Activated CD4-positive, alpha-beta memory T cell treated with anti-CD3 and anti-CD28 coated beads, Interleukin-2, amount 10 ng/mL, durations not matched to agents 7 days and 5 days (primary cell): ENCODE results near the gene PCNP. TPM values are rescaled to one million over a fixed set of nuclear protein-coding genes. Genes with fewer than 3 reads are reported as not detected.
"Not testable (repeated sequence)": the region's sequence is repeated elsewhere in the genome, so short reads cannot be mapped to it uniquely, and the experiment has no call there.

Experiments used
- CTCF ChIA-PET: fragments of 350-600 bp; sonication (Branson Sonifier 250); formaldehyde crosslinking; loops from one replicate; lab custom pipeline; 2021; ENCODE audit warnings: antibody characterized with exemption, inconsistent platforms; lab: Charles Lee
- POLR2A ChIA-PET: fragments of 350-600 bp; sonication (Branson Sonifier 250); formaldehyde crosslinking; loops from one replicate; lab custom pipeline; 2021; ENCODE audit warnings: antibody characterized with exemption; lab: Charles Lee
- DNase-seq: peaks from one replicate; pipeline ENCODE4 v3.0.0-alpha.2; 2020
- H3K27ac Mint-ChIP-seq: one replicate; pipeline ENCODE4 v1.8.0; 2021; ENCODE audit warnings: mild to moderate bottlenecking, mixed read lengths
- H3K27me3 Mint-ChIP-seq: one replicate; pipeline ENCODE4 v1.8.0; 2021; ENCODE audit warnings: mixed read lengths
- H3K36me3 Mint-ChIP-seq: one replicate; pipeline ENCODE4 v1.8.0; 2021; ENCODE audit warnings: low read depth, mixed read lengths
- H3K4me1 Mint-ChIP-seq: one replicate; pipeline ENCODE4 v1.8.0; 2021; ENCODE audit warnings: mixed read lengths
- H3K4me3 Mint-ChIP-seq: one replicate; pipeline ENCODE4 v1.8.0; 2021; ENCODE audit warnings: mild to moderate bottlenecking, mixed read lengths
- H3K9me3 Mint-ChIP-seq: one replicate; pipeline ENCODE4 v1.8.0; 2021; ENCODE audit warnings: mixed read lengths
- total RNA-seq, 2 experiments: library from RNA; stranded (reverse); gene quantifications; one replicate each; pipeline ENCODE4 v1.2.3, GENCODE V29; 2021

Gene PCNP, protein sequence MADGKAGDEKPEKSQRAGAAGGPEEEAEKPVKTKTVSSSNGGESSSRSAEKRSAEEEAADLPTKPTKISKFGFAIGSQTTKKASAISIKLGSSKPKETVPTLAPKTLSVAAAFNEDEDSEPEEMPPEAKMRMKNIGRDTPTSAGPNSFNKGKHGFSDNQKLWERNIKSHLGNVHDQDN
- 100 to 1,000 TPM; 163 to 172 TPM for total RNA-seq

- Mint-ChIP-seq H3K27me3 (no peaks in the 10 kb centered on the region), H3K4me3 (peak within 1 kb of the TSS; percentile 90), H3K9me3 (no peaks in the 10 kb centered on the region), H3K36me3 (peaks cover 24% of the 10 kb centered on the region), H3K4me1 (peaks cover 52% of the 10 kb centered on the region), H3K27ac (peak within 1 kb of the TSS; percentile 95)
- CTCF ChIA-PET, result interaction anchor here (0.7 to 3.4 kb wide), 19 partner anchors 11 to 232 kb away, joined by 3 to 47 read pairs (median 4); partner anchors contain the start of genes RPL24, SENP7, TRMT10C and ZBTB11
- POLR2A ChIA-PET, result interaction anchor here (0.6 to 3.6 kb wide), 40 partner anchors 11 to 1172 kb away, joined by 3 to 73 read pairs (median 4); partner anchors contain the start of genes CEP97, LNP1, NFKBIZ and RPL24
- DNase-seq, result peak; percentile 99
These were observed at the start of gene PCNP for GRCh38 chr3:101573449-101574387. PCNP (plus strand) TSS chr3:101574180; CDS start chr3:101574216, 36 bp downstream.

DNA sequence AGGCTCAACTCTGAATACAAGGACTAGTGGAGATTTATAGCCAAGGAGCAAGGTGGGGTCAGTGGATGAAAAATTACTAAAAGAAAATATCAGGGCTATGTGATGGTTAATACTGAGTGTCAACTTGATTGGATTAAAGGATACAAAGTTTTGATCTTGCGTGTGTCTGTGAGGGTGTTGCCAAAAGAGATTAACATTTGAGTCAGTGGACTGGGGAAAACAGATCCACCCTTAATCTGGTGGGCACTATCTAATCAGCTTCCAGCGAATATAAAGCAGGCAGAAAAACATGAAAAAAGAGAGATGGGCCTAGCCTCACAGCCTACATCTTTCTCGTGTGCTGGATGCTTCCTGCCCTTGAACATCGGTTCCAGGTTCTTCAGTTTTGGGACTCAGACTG, 46.5 kb upstream of the PCNP start:
- H3K36me3 Mint-ChIP-seq, result peaks cover 8% of the 10 kb centered on the region
- no peak for DNase-seq
- no peak overlapping the region for H3K4me3 Mint-ChIP-seq
- POLR2A ChIA-PET, result interaction anchor here (0.6 to 1.5 kb wide), 3 partner anchors 9 to 16 kb away, joined by 3 read pairs; no protein-coding TSS in a partner anchor
- peaks cover 15% of the 10 kb centered on the region for H3K9me3 Mint-ChIP-seq
- CTCF ChIA-PET, result no interaction called here
- H3K27ac Mint-ChIP-seq, result no peak overlapping the region
- peaks cover 29% of the 10 kb centered on the region for H3K4me1 Mint-ChIP-seq
- no peaks in the 10 kb centered on the region for H3K27me3 Mint-ChIP-seq

GRCh38 chr3:101527906-101528305, 46.1 kb upstream of the PCNP start:
- no peak for DNase-seq
- peaks cover 30% of the 10 kb centered on the region for H3K4me1 Mint-ChIP-seq
- peaks cover 15% of the 10 kb centered on the region for H3K9me3 Mint-ChIP-seq
- no peak overlapping the region for H3K4me3 Mint-ChIP-seq
- H3K36me3 Mint-ChIP-seq, result peaks cover 8% of the 10 kb centered on the region
- CTCF ChIA-PET, result no interaction called here
- no peaks in the 10 kb centered on the region for H3K27me3 Mint-ChIP-seq
- no peak overlapping the region for H3K27ac Mint-ChIP-seq
- POLR2A ChIA-PET, result interaction anchor here (0.6 to 1.5 kb wide), 3 partner anchors 10 to 16 kb away, joined by 3 read pairs; no protein-coding TSS in a partner anchor

GRCh38 chr3:101529816-101530685, 43.9 kb upstream of the PCNP start:
- Mint-ChIP-seq H3K9me3 (peaks cover 13% of the 10 kb centered on the region), H3K36me3 (peaks cover 8% of the 10 kb centered on the region), H3K4me3 (no peak overlapping the region), H3K27ac (no peak overlapping the region), H3K27me3 (no peaks in the 10 kb centered on the region), H3K4me1 (peaks cover 30% of the 10 kb centered on the region)
- POLR2A ChIA-PET, result interaction anchor here (1.2 to 2.2 kb wide), 5 partner anchors 11 to 45 kb away, joined by 3 to 15 read pairs (median 4); partner anchors contain the start of gene TRMT10C
- DNase-seq, result no peak
- CTCF ChIA-PET, result no interaction called here

DNA sequence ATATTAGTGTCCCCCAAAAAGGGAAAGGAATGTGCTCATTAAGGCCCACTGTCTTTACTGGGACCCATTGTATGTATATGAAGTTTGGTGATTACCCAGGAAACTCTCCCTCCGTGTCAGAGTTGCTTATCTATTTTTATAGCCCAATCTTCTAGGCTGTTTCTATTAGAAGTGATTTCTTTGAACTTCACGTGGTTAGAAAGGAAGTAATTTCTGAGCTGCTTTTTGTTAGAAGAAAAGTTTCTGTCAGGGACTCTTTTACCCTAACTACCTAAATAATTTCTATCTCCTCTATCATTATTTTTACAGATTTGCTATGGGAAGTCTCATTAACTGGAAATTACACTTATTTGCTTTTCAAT, 43.3 kb upstream of the PCNP start:
- POLR2A ChIA-PET, result interaction anchor here (1.2 to 2.2 kb wide), 5 partner anchors 12 to 44 kb away, joined by 3 to 15 read pairs (median 4); partner anchors contain the start of gene TRMT10C
- Mint-ChIP-seq H3K4me3 (no peak overlapping the region), H3K27me3 (no peaks in the 10 kb centered on the region), H3K27ac (peak overlapping the region; percentile 41), H3K9me3 (peaks cover 11% of the 10 kb centered on the region), H3K4me1 (peaks cover 30% of the 10 kb centered on the region), H3K36me3 (peaks cover 8% of the 10 kb centered on the region)
- CTCF ChIA-PET, result no interaction called here
- no peak for DNase-seq

DNA sequence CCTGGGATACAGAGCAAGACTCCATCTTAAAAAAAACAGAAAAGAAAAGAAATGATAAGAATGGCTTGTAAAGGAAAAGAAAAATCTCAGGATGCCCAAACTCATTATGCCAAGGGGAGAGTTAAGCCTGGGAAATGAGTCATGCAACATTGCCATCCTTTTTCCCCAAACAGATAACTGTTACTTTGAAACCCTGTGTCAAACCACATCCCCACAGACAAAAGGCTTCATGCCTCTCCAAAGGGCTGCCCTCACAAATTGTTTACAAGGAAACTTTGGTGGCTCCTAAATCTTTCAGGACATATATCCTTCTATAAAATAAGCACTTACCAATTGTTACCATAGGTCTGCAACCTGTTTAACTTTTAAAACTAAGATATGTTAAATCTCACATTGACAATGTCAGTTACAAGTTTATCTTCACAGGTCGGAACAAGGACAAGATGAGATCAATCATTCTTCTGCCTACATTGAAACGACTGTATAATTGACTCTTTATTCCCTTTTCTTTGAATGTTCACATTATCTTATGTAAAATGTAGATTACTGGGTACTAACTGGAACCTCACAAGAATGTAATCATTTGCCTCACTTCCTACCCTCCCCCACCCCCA, 42.4 kb upstream of the PCNP start:
- ChIA-PET CTCF (no interaction called here), POLR2A (interaction anchor here (2.2 kb wide), 1 partner anchor 30 kb away, joined by 6 read pairs; the partner anchor contains the start of gene TRMT10C)
- Mint-ChIP-seq H3K4me3 (no peak overlapping the region), H3K36me3 (peaks cover 8% of the 10 kb centered on the region), H3K27ac (peak overlapping the region; percentile 30), H3K9me3 (peaks cover 11% of the 10 kb centered on the region), H3K4me1 (peaks cover 30% of the 10 kb centered on the region), H3K27me3 (peaks cover 2% of the 10 kb centered on the region)
- no peak for DNase-seq

GRCh38 chr3:101532783-101533602, 41.0 kb upstream of the PCNP start:
- Mint-ChIP-seq H3K4me1 (peaks cover 30% of the 10 kb centered on the region), H3K27ac (no peak overlapping the region), H3K36me3 (peaks cover 8% of the 10 kb centered on the region), H3K27me3 (peaks cover 2% of the 10 kb centered on the region), H3K9me3 (peaks cover 11% of the 10 kb centered on the region), H3K4me3 (no peak overlapping the region)
- DNase-seq, result no peak
- ChIA-PET POLR2A (interaction anchor here (1.4 kb wide), 1 partner anchor 8 kb away, joined by 3 read pairs; no protein-coding TSS in a partner anchor), CTCF (no interaction called here)

DNA sequence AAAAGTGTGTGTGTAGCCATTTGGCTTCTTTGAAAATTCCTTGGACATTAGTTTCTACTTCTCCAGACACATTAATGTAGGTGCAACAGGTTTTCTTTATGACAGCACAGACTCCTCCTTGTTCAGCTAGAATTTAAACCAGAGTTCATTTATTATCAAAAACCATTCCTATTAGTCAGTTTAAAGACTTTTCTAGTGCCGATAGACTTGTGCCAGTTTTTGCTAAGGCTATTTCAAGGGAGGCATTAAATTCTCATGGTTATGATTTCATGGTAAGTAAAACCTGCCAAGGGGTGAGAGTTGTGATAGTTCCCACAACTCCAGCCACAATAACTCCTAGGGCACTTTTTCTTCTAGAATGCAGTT, 40.4 kb upstream of the PCNP start:
- H3K4me1 Mint-ChIP-seq, result peaks cover 30% of the 10 kb centered on the region
- H3K27ac Mint-ChIP-seq, result no peak overlapping the region
- no peak overlapping the region for H3K4me3 Mint-ChIP-seq
- peaks cover 10% of the 10 kb centered on the region for H3K9me3 Mint-ChIP-seq
- CTCF ChIA-PET, result no interaction called here
- no peak for DNase-seq
- H3K36me3 Mint-ChIP-seq, result peaks cover 8% of the 10 kb centered on the region
- POLR2A ChIA-PET, result interaction anchor here (1.4 kb wide), 1 partner anchor 9 kb away, joined by 3 read pairs; no protein-coding TSS in a partner anchor
- peaks cover 2% of the 10 kb centered on the region for H3K27me3 Mint-ChIP-seq

GRCh38 chr3:101535221-101535620, 38.8 kb upstream of the PCNP start:
- H3K27ac Mint-ChIP-seq, result no peak overlapping the region
- peaks cover 3% of the 10 kb centered on the region for H3K36me3 Mint-ChIP-seq
- H3K4me3 Mint-ChIP-seq, result no peak overlapping the region
- ChIA-PET POLR2A (interaction anchor here (0.8 kb wide), 1 partner anchor 19 kb away, joined by 3 read pairs; no protein-coding TSS in a partner anchor), CTCF (interaction anchor here (0.7 to 1.5 kb wide), 2 partner anchors 10 to 17 kb away, joined by 3 to 4 read pairs; no protein-coding TSS in a partner anchor)
- H3K4me1 Mint-ChIP-seq, result peaks cover 23% of the 10 kb centered on the region
- DNase-seq, result no peak
- H3K27me3 Mint-ChIP-seq, result peaks cover 6% of the 10 kb centered on the region
- H3K9me3 Mint-ChIP-seq, result no peaks in the 10 kb centered on the region

GRCh38 chr3:101536266-101536665, 37.7 kb upstream of the PCNP start:
- ChIA-PET POLR2A (interaction anchor here (0.8 kb wide), 1 partner anchor 25 kb away, joined by 4 read pairs; the partner anchor contains the start of gene TRMT10C), CTCF (no interaction called here)
- H3K9me3 Mint-ChIP-seq, result no peaks in the 10 kb centered on the region
- no peak overlapping the region for H3K4me3 Mint-ChIP-seq
- no peak overlapping the region for H3K27ac Mint-ChIP-seq
- DNase-seq, result no peak
- no peaks in the 10 kb centered on the region for H3K36me3 Mint-ChIP-seq
- peaks cover 6% of the 10 kb centered on the region for H3K27me3 Mint-ChIP-seq
- peaks cover 13% of the 10 kb centered on the region for H3K4me1 Mint-ChIP-seq

DNA sequence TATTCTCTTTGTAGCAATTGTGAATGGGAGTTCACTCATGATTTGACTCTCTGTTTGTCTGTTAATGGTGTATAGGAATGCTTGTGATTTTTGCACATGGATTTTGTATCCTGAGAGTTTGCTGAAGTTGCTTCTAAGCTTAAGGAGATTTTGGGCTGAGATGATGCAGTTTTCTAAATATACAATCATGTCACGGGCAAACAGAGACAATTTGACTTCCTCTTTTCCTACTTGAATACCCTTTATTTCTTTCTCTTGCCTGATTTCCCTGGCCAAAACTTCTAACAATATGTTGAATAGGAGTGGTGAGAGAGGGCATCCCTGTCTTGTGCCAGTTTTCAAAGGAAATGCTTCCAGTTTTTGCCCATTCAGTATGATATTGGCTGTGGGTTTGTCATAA, 37.0 kb upstream of the PCNP start:
- H3K9me3 Mint-ChIP-seq, DNase-seq, H3K36me3 Mint-ChIP-seq, H3K4me3 Mint-ChIP-seq, H3K27ac Mint-ChIP-seq, H3K27me3 Mint-ChIP-seq, H3K4me1 Mint-ChIP-seq, CTCF ChIA-PET, POLR2A ChIA-PET: not testable (repeated sequence)
